Measurements from ENCODE around the gene PKN1.

DNA sequence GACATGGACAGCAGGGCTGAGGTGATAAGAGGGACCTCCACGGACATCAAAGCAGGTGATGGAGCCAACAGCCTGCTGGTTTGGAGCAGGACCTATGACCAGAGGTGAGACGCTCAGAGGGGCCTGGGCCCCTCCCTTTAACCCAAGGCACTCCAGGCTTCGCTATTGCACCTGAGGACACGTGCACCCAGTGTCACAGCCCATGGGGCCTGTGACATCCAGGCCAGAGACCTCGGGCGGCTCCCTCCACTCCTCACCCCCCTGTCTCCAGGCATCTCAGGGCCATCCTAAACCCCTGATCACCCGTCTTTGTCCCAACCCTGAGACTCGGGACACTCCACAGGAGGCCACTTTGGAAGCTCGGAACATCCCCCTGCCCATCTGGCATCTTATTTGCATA lies 38.9 kb upstream of the PKN1 start:
- no peak for TF ChIP-seq ZNF768 (CRISPR knock-in tag; IDR thresholded peaks at IDR 0.05)
- no peak for TF ChIP-seq TRIM24 (CRISPR knock-in tag; IDR thresholded peaks at IDR 0.05)
- no peak for TF ChIP-seq SCMH1 (CRISPR knock-in tag; IDR thresholded peaks at IDR 0.05; ENCODE audit: borderline replicate concordance)
- TF ChIP-seq ZBTB21 (CRISPR knock-in tag; IDR thresholded peaks at IDR 0.05), result no peak
- no peak for TF ChIP-seq SUZ12 (IDR thresholded peaks at IDR 0.05; ENCODE audit: low read depth, low read length)

Data from HepG2 (cell line).